ENCODE results near the gene PARK7.

PARK7 gene

DNA sequence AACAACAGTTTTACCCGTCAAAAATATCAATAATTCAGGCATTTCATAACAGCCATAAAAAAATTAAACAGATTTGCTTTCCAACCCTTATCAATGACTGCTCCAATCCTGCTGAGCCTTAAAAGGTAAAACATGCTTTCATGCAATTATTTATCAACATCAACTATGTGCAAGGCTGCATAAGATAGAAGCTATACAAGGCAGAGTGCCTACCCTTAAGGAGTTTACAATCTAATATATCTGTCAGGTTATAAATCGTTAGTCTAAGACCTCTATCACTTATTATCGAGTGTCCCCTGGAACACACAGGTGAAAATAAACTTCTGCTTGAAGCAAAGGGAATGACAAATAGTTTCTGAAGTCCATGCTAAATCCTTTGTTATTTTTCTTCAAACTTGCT is 62.8 kb downstream of the PARK7 start:
- peak overlapping the region; percentile 80 for H3K4me3 ChIP-seq (ENCODE audit: low read depth, low read length)
- TF ChIP-seq, protein P1, sequence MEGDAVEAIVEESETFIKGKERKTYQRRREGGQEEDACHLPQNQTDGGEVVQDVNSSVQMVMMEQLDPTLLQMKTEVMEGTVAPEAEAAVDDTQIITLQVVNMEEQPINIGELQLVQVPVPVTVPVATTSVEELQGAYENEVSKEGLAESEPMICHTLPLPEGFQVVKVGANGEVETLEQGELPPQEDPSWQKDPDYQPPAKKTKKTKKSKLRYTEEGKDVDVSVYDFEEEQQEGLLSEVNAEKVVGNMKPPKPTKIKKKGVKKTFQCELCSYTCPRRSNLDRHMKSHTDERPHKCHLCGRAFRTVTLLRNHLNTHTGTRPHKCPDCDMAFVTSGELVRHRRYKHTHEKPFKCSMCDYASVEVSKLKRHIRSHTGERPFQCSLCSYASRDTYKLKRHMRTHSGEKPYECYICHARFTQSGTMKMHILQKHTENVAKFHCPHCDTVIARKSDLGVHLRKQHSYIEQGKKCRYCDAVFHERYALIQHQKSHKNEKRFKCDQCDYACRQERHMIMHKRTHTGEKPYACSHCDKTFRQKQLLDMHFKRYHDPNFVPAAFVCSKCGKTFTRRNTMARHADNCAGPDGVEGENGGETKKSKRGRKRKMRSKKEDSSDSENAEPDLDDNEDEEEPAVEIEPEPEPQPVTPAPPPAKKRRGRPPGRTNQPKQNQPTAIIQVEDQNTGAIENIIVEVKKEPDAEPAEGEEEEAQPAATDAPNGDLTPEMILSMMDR (IDR thresholded peaks at IDR 0.05; ENCODE audit: insufficient read depth, low read length, missing control alignments), result no peak
- no peak for DNase-seq (ENCODE audit: low read depth, low spot score)
- ChIA-PET CTCF (interaction anchor here (1.1 to 13.5 kb wide), 7 partner anchors 10 to 323 kb away, joined by 3 to 188 read pairs (median 4); no protein-coding TSS in a partner anchor), POLR2A (interaction anchor here (0.9 to 1.4 kb wide), 3 partner anchors 37 to 362 kb away, joined by 3 read pairs; no protein-coding TSS in a partner anchor)

DNA sequence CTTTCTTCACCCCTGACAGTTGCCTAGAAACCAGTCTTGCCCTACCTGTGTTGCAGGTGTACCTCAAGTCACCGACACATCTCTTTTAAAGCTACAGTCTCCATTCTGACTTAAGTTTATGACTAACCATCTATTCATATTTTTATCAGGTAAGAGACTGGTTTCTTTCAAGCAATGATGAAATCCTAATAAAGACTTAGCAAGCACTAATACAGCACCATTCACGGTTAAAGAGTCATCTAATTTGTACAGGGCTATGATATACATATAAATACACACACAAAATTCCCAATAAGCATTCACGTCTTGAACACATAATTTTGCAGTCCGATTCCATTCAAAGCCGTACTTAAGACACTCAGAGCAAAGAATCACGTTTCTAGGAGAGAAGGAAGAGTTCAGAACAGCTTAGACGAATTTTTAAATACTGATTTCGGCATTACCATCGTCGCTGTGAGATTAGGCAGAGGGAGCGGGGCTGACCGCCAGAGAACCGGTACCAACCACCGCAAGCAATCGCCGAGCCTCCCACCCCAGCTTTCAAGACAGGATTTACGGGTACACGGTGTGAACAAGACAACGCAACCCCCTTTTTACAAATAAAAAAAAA is 63.7 kb downstream of the PARK7 start:
- H3K4me3 ChIP-seq (ENCODE audit: low read depth, low read length), result peak overlapping the region; percentile 80
- no peak for DNase-seq (ENCODE audit: low read depth, low spot score)
- ChIA-PET CTCF (interaction anchor here (0.6 to 13.5 kb wide), 7 partner anchors 11 to 294 kb away, joined by 3 to 188 read pairs (median 4); no protein-coding TSS in a partner anchor), POLR2A (interaction anchor here (1.0 to 1.4 kb wide), 3 partner anchors 36 to 289 kb away, joined by 3 read pairs; no protein-coding TSS in a partner anchor)
- TF ChIP-seq, protein P1 (IDR thresholded peaks at IDR 0.05; ENCODE audit: insufficient read depth, low read length, missing control alignments), result no peak

DNA sequence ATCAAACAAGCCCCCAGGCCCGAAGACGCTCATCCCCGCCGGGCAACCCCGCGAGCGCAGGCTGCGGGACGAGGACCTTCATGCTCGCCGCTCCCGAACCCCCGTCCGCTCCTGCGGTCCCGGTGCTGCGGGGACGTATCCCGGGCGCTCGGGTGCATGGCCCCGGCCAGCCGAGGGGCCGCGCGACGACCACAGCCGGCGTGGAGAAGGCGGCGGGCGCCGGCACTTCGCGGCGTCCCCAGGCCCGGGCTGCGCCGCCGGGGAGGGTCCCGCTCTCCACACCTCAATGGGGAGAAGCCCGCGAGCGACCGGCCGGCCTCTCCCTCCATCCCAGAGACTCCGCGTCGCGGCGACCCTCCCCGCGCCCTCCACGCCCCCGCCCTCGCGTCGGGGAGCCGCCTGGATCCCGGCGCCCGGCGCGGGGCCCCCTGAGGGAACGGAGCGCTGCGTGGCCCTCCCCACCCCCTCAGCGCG is 64.2 kb downstream of the PARK7 start:
- DNase-seq (ENCODE audit: low read depth, low spot score), result no peak
- POLR2A ChIA-PET, result interaction anchor here (1.0 to 1.3 kb wide), 6 partner anchors 8 to 289 kb away, joined by 3 to 7 read pairs (median 4); no protein-coding TSS in a partner anchor
- H3K4me3 ChIP-seq (ENCODE audit: low read depth, low read length), result peak overlapping the region; percentile 80
- TF ChIP-seq, protein P1 (IDR thresholded peaks at IDR 0.05; ENCODE audit: insufficient read depth, low read length, missing control alignments), result no peak
- CTCF ChIA-PET, result interaction anchor here (0.7 to 13.5 kb wide), 5 partner anchors 11 to 288 kb away, joined by 3 to 188 read pairs (median 3); no protein-coding TSS in a partner anchor

DNA sequence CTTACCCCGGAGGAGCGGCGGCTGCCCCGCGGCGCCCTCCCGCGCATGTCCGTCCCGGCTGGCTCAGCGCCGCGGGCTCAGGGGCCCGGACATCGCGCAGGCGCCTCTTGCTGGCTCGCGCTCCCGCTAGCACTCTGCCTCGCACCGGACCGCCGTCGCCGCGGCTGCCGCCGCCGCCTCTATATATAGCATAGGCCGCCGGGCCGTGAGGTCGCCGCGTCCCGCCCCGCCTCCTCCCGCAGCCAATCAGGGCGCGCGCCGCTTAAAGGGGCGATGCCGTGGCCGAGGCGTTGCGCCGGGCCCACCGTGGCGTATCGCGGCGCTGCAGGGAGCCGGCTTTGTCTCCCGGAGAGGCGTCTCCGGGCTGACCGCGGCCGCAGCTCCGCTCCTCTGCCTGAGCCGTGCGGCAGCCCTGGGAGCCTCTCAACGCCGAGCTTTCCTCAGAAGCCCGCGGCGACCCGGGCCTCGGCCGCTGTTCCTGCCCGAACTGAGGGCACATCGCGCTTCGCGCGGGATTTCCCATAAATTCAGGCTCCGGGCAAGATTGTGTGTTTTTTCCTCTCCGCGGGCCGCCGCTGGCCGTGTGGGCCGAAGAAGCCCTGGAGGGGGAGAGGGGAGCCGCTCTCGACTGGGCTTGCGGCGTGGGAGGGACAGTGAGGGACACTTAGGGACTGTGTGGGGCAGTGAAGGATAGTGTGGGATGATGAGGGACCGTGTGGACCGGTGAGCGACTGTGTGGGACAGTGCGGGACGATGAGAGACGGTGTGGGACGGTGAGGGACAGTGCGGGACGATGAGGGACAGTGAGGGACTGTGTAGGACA is 64.9 kb downstream of the PARK7 start, which contains the start of gene ERRFI1:
Gene ERRFI1, minus strand, starts transcription at position 157 of the 823 bp plus-strand sequence. CDS start 10,690 bp downstream, outside the sequence.
- ChIA-PET POLR2A (interaction anchor here (0.7 to 1.6 kb wide), 9 partner anchors 8 to 288 kb away, joined by 3 to 7 read pairs (median 5); no protein-coding TSS in a partner anchor), CTCF (interaction anchor here (0.7 to 13.5 kb wide), 6 partner anchors 11 to 287 kb away, joined by 3 to 188 read pairs (median 3); no protein-coding TSS in a partner anchor)
- peak within 1 kb of the TSS; percentile 80 for H3K4me3 ChIP-seq (ENCODE audit: low read depth, low read length)

DNA sequence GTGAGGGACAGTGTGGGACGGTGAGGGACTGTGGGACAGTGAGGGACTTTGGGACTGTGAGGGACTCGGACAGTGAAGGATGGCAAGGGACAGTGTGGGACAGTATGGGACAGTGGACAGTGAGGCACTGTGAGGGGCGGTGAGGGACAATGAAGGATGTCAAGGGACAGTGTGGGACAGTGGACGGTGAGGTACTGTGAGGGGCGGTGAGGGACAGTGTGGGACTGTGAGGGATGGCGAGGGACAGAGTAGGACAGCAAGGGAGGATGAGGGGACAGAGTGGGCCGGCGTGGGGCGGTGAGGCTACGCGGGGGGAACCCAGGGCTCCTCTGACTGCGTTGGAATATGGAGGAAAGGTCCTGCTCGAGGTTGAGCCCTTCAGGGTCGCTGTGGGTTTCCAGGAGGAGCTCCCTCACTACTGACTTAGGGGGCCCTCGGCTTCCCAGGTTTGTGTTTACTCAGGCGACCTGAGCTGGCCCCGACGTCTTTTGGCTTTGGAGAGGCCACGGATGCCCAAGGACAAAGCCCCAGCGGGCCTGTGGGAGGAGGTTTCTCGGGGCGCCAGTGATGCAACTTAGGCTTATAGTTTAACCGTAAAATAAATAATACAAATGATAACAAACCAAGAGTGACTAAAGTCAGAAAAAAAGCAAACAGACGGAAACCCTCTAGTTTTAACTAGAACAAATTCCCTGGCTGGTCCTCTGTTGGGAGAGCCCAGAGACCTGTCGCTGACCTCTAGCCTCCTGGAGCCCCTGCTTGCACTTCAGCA is 65.7 kb downstream of the PARK7 start:
- H3K4me3 ChIP-seq (ENCODE audit: low read depth, low read length), result peak overlapping the region; percentile 80
- ChIA-PET CTCF (interaction anchor here (0.7 to 13.5 kb wide), 9 partner anchors 9 to 292 kb away, joined by 3 to 188 read pairs (median 4); no protein-coding TSS in a partner anchor), POLR2A (interaction anchor here (0.6 to 1.6 kb wide), 12 partner anchors 9 to 287 kb away, joined by 3 to 7 read pairs (median 4); no protein-coding TSS in a partner anchor)
- TF ChIP-seq, protein P1 (IDR thresholded peaks at IDR 0.05; ENCODE audit: insufficient read depth, low read length, missing control alignments), result no peak
- no peak for DNase-seq (ENCODE audit: low read depth, low spot score)

More for the DNA sequence above, 64.9 kb downstream of the PARK7 start, which contains the start of gene ERRFI1:
- TF ChIP-seq, protein P1 (IDR thresholded peaks at IDR 0.05; ENCODE audit: insufficient read depth, low read length, missing control alignments), result no peak
- no peak for DNase-seq (ENCODE audit: low read depth, low spot score)

Data from AG04449 (cell line).